K562 (cell line): ENCODE measurements around the gene ATG10. TPM values are rescaled to one million over a fixed set of nuclear protein-coding genes. Genes with fewer than 3 reads are reported as not detected.
A peak's percentile ranks its signal among the peaks of the same experiment; 100 is the strongest.

Experiments used
- ATAC-seq: fragments of 200-7000 bp; cut with Tn5 transposase; 3 replicates; pipeline ENCODE4 v1.9.1; 2020; ENCODE audit warnings: moderate library complexity
- BruUV-seq: library from RNA; stranded (reverse); fragments of 400-500 nt; replicated peaks from 2 replicates; lab custom pipeline; 2021; lab: Mats Ljungman, UMichigan
- CTCF ChIA-PET: fragments of 300-600 bp; formaldehyde crosslinking; extraction: SDS; loops from one replicate; lab custom pipeline; 2021; ENCODE audit warnings: low intra/inter-chr PET ratio; lab: Yijun Ruan, JAX
- POLR2A ChIA-PET: fragments of 300-600, 350-650 bp; sonication (Branson Sonifier 250); formaldehyde crosslinking; extraction: SDS; loops from one replicate; lab custom pipeline; 2021; ENCODE audit warnings: antibody characterized with exemption, inconsistent platforms; lab: Yijun Ruan, JAX
- DNase-seq, 4 experiments: peaks; one replicate each; pipeline versions ENCODE4 v3.0.0 to v3.0.0-alpha.2; 2011 to 2018; ENCODE audit warnings: low spot score in 3 of 4, mixed read lengths in 3 of 4; ENCODE audit errors: extremely low read depth in 1 of 4
- FAIRE-seq: peaks from 2 replicates; lab custom pipeline; 2011; peaks lifted over from hg19 to GRCh38; lab: Jason Lieb, UNC
- H2AFZ ChIP-seq: 2 replicates; pipeline ENCODE4 v1.6.0; 2011; ENCODE audit warnings: low read depth, low read length, control low read depth, inconsistent platforms
- H3K27ac ChIP-seq: fragments of 200-600 bp; 3 replicates; pipeline ENCODE4 v1.8.0; 2011; ENCODE audit warnings: low read depth, mild to moderate bottlenecking, control low read depth, inconsistent platforms, low read length, moderate library complexity, mixed read lengths; ENCODE audit errors: extremely low read depth
- H3K27me3 ChIP-seq, 2 experiments: fragments of 300-600 bp in 1 of 2; 2 replicates in 1 of 2; 3 replicates in 1 of 2; pipeline versions ENCODE4 v1.6.0 to v1.8.0; 2011; ENCODE audit warnings: inconsistent platforms in 2 of 2, low read length in 2 of 2, mild to moderate bottlenecking in 1 of 2, mixed read lengths in 1 of 2, moderate library complexity in 1 of 2; ENCODE audit not compliant: control insufficient read depth in 2 of 2, insufficient read depth in 2 of 2
- H3K36me3 ChIP-seq: fragments of 300-600 bp; 3 replicates; pipeline ENCODE4 v1.8.0; 2011; ENCODE audit warnings: mild to moderate bottlenecking, low read length, inconsistent platforms; ENCODE audit not compliant: control insufficient read depth, insufficient read depth
- H3K4me1 ChIP-seq, 2 experiments: fragments of 200-600 bp in 1 of 2; replicated peaks in 1 of 2; 2 replicates in 1 of 2; 3 replicates in 1 of 2; pipeline versions ENCODE4 v1.5.1 to v1.8.0; 2011; ENCODE audit warnings: inconsistent platforms in 2 of 2, low read length in 2 of 2, mild to moderate bottlenecking in 1 of 2, mixed read lengths in 1 of 2, moderate library complexity in 1 of 2; ENCODE audit not compliant: control insufficient read depth in 2 of 2, insufficient read depth in 2 of 2
- H3K4me2 ChIP-seq: 2 replicates; pipeline ENCODE4 v1.6.1; 2011; ENCODE audit warnings: low read length, control low read depth, inconsistent platforms, mixed read lengths; ENCODE audit not compliant: insufficient read depth
- H3K4me3 ChIP-seq: fragments of 200-600 bp; sonication (generic), shearing (Covaris generic); 2 replicates; pipeline ENCODE4 v1.5.1; 2016; ENCODE audit warnings: control low read depth, inconsistent platforms
- H3K79me2 ChIP-seq: fragments of 200-600 bp; 3 replicates; pipeline ENCODE4 v1.8.0; 2011; ENCODE audit warnings: low read length, inconsistent platforms; ENCODE audit not compliant: control insufficient read depth, insufficient read depth
- H3K9ac ChIP-seq, 2 experiments: 2 replicates each; pipeline versions ENCODE4 v1.6.0 to v1.6.1; 2011; ENCODE audit warnings: low read depth in 2 of 2, low read length in 2 of 2, control low read depth in 1 of 2, inconsistent platforms in 1 of 2, mild to moderate bottlenecking in 1 of 2, mixed read lengths in 1 of 2; ENCODE audit not compliant: insufficient read depth in 1 of 2
- H3K9me1 ChIP-seq: one replicate; pipeline ENCODE4 v1.6.0; 2011; ENCODE audit warnings: inconsistent platforms, mild to moderate bottlenecking, low read length, moderate library complexity; ENCODE audit not compliant: control insufficient read depth, insufficient read depth
- H3K9me3 ChIP-seq: replicated peaks from 2 replicates; pipeline ENCODE4 v1.5.1; 2011; ENCODE audit warnings: low read depth, low read length, inconsistent platforms; ENCODE audit not compliant: control insufficient read depth, insufficient read depth
- H4K20me1 ChIP-seq: replicated peaks from 2 replicates; pipeline ENCODE4 v1.6.1; 2011; ENCODE audit warnings: low read length, inconsistent platforms, mixed read lengths; ENCODE audit not compliant: control insufficient read depth, insufficient read depth
- FOXK2 ChIP-seq, 2 experiments: fragments of 450-650 bp; IDR thresholded peaks in 1 of 2; conservative IDR thresholded peaks in 1 of 2; 2 replicates each; pipeline ENCODE4 v1.6.1; 2016; ENCODE audit warnings: low read depth in 2 of 2, mild to moderate bottlenecking in 1 of 2
- GABPB1 ChIP-seq: sonication (generic); formaldehyde crosslinking; IDR thresholded peaks from 2 replicates; pipeline ENCODE4 v1.8.0; 2022; ENCODE audit warnings: mild to moderate bottlenecking, missing genetic modification reagents
- NR2C1 ChIP-seq, 2 experiments: fragments of 450-650 bp; IDR thresholded peaks; 2 replicates each; pipeline ENCODE4 v1.6.1; 2017; ENCODE audit warnings: mild to moderate bottlenecking in 2 of 2, antibody characterized with exemption in 1 of 2, inconsistent platforms in 1 of 2, missing compliant biosample characterization in 1 of 2, missing genetic modification characterization in 1 of 2
- NR2C2 ChIP-seq, 2 experiments: fragments of 200-800 bp in 1 of 2; sonication (Bioruptor generic) in 1 of 2; sonication (generic) in 1 of 2; formaldehyde crosslinking in 1 of 2; IDR thresholded peaks; 2 replicates each; pipeline versions ENCODE4 v1.6.1 to v1.8.0; 2016 to 2022; ENCODE audit warnings: mild to moderate bottlenecking in 1 of 2, missing compliant biosample characterization in 1 of 2, missing genetic modification characterization in 1 of 2, missing genetic modification reagents in 1 of 2
- WGBS: fragments of 100-300 bp; shearing (Covaris generic); methylation state at CpG from one replicate; pipeline ENCODE4 v1.1.6; 2016; ENCODE audit warnings: low coverage, mixed read lengths; ENCODE audit not compliant: insufficient coverage; ENCODE audit errors: missing lambda C conversion rate; 5-methylcytosine and 5-hydroxymethylcytosine counted together
- in situ Hi-C: fragments of 300-500 bp; cut with MboI; formaldehyde crosslinking; loops from 4 replicates; pipeline ENCODE4 v1.15.0; 2018; ENCODE audit warnings: inconsistent platforms, mixed read lengths
- intact Hi-C: fragments of 100-400 bp; cut with micrococcal nuclease; formaldehyde crosslinking; loops from 2 replicates; pipeline ENCODE4 v1.14.2; 2022
- polyA plus RNA-seq, 8 experiments: library from polyadenylated mRNA; depleted of rRNA in 4 of 8; stranded (reverse) in 5 of 8; unstranded in 3 of 8; fragments of >200 nt; fragmentation: Nextera tagmentation in 2 of 8; fragmentation: Illumina TruSeq in 1 of 8; extraction: Ambion mirVana in 2 of 8; extraction: Trizol in 1 of 8; gene quantifications; 2 replicates each; pipeline versions ENCODE4 v1.2.1 to v1.2.3, GENCODE V29; 2011 to 2014; ENCODE audit warnings: inconsistent platforms in 1 of 8, missing spikeins in 1 of 8
- total RNA-seq, 7 experiments: library from RNA; depleted of rRNA in 6 of 7; stranded (reverse); fragments of >200 nt in 6 of 7; fragmentation: Illumina TruSeq in 2 of 7; extraction: Trizol in 2 of 7; gene quantifications; 2 replicates each; pipeline versions ENCODE4 v1.2.1 to v1.2.3, GENCODE V29; 2011 to 2021; ENCODE audit warnings: low replicate concordance in 1 of 7

The ATG10 gene
- total and polyA plus RNA-seq, 9 of the 15 experiments (the other 6 are each of a cell fraction or from before 2014, with no cell fraction given), result 7.0 to 18.8 (median 14.6) TPM

GRCh38 chr5:82290005-82290404, 318.2 kb downstream of the ATG10 start:
- Histone ChIP-seq H3K4me3 (no peak overlapping the region), H3K9me3 (no peaks in the 10 kb centered on the region), H3K79me2 (peaks cover 9% of the 10 kb centered on the region; the same call in 2 of the 3 replicates), H2AFZ (peak overlapping the region; percentile 30; the same call in 1 of the 2 replicates), H3K9me1 (no peaks in the 10 kb centered on the region), H3K27me3 (no peaks in the 10 kb centered on the region), H3K27ac (no peak overlapping the region), H3K4me1 (peaks cover 5 to 24% of the 10 kb centered on the region in 2 experiments; a peak in 4 of 5 replicates), H3K9ac (no peak overlapping the region), H3K4me2 (0 out of 2 replicates have a peak overlapping the region, but pooled peaks have one; percentile 0), H3K36me3 (no peaks in the 10 kb centered on the region), H4K20me1 (no peaks in the 10 kb centered on the region)
- intact Hi-C loops (no loop called here), in situ Hi-C loops (no loop called here)
- 35% methylated on average over 2 of the region's 2 CpGs for WGBS
- BruUV-seq, result no TSS peak
- FAIRE-seq (peak; percentile 19), ATAC-seq (peak; percentile 40; the same call in 2 of the 3 replicates), DNase-seq (no peak)
- ChIA-PET POLR2A (interaction anchor here (3.0 kb wide), 1 partner anchor 11 kb away, joined by 12 read pairs; the partner anchor contains the start of gene RPS23), CTCF (interaction anchor here (0.6 kb wide), 1 partner anchor 596 kb away, joined by 3 read pairs; no protein-coding TSS in a partner anchor)
- TF ChIP-seq NR2C1 (IDR thresholded peaks at IDR 0.05), result peak; percentile 37; the same call in 1 of the 2 replicates
- TF ChIP-seq NR2C1 (tag; IDR thresholded peaks at IDR 0.05), result no peak
- peak in 1 of 2 experiments; percentile 20; a peak in 1 of 4 replicates for TF ChIP-seq FOXK2 (conservative IDR thresholded peaks at IDR 0.05 in 1 of 2, IDR thresholded peaks at IDR 0.05 in 1 of 2; ENCODE audit: low read depth in 2 of 2)
- TF ChIP-seq NR2C2 (CRISPR knock-in tag; IDR thresholded peaks at IDR 0.05), result no peak
- TF ChIP-seq NR2C2 (tag; IDR thresholded peaks at IDR 0.05), result 0 out of 2 replicates have a peak, but pooled peaks have one; percentile 25
- no peak for TF ChIP-seq GABPB1
